Right lobe of liver (tissue), 6 donors: Measurements from ENCODE around the gene PCSK4. TPM values are rescaled to one million over a fixed set of nuclear protein-coding genes. Genes with fewer than 3 reads are reported as not detected.

Experiments
- ATAC-seq, 4 donors: fragments of 200-7000 bp; cut with Tn5 transposase; one replicate each; pipeline ENCODE4 v1.9.1; 2020; ENCODE audit warnings: mild to moderate bottlenecking in 4 of 4, moderate library complexity in 4 of 4
- DNase-seq, 3 donors: peaks; one replicate each; pipeline ENCODE4 v3.0.0-alpha.2; 2020
- H3K27ac ChIP-seq, 3 donors: fragments of 200-600 bp; one replicate each; pipeline ENCODE4 v1.8.0; 2022
- H3K27me3 ChIP-seq, 2 donors: fragments of 200-600 bp; one replicate each; pipeline ENCODE4 v1.8.0; 2022
- H3K36me3 ChIP-seq, 4 donors: fragments of 200-600 bp; sonication (generic) in 1 of 4; one replicate each; pipeline versions ENCODE4 v1.5.1 to v1.8.0; 2017 to 2022; ENCODE audit warnings: control low read depth in 1 of 4
- H3K4me1 ChIP-seq, 4 donors: fragments of 200-600 bp; sonication (generic) in 1 of 4; one replicate each; pipeline versions ENCODE4 v1.5.1 to v1.8.0; 2017 to 2022; ENCODE audit warnings: control low read depth in 1 of 4
- H3K4me3 ChIP-seq, 3 donors: fragments of 200-600 bp; one replicate each; pipeline ENCODE4 v1.8.0; 2022
- H3K9me3 ChIP-seq, 4 donors: fragments of 200-600 bp; sonication (generic) in 1 of 4; one replicate each; pipeline versions ENCODE4 v1.5.1 to v1.8.0; 2017 to 2022; ENCODE audit warnings: control low read depth in 1 of 4
- CTCF ChIP-seq, 4 donors: fragments of 200-600 bp in 3 of 4; fragments of 450-650 bp in 1 of 4; IDR thresholded peaks; one replicate each; pipeline versions ENCODE4 v1.5.1 to v1.8.0; 2016 to 2022; ENCODE audit warnings: antibody characterized with exemption in 4 of 4, mild to moderate bottlenecking in 2 of 4
- POLR2A ChIP-seq: fragments of 450-650 bp; IDR thresholded peaks from one replicate; pipeline ENCODE4 v1.6.1; 2017; ENCODE audit warnings: antibody characterized with exemption, mild to moderate bottlenecking
- WGBS: methylation state at CpG from one replicate; pipeline ENCODE4 v1.1.6; 2018; ENCODE audit warnings: low coverage, low lambda C conversion rate; ENCODE audit not compliant: insufficient coverage; ENCODE audit errors: missing lambda C conversion rate; 5-methylcytosine and 5-hydroxymethylcytosine counted together
- intact Hi-C, 2 donors: fragments of 100-400 bp; cut with DNase I; formaldehyde crosslinking; loops; one replicate each; pipeline versions ENCODE4 v1.11.2 to v1.14.1; 2022
- total RNA-seq, 6 experiments: library from RNA; depleted of rRNA in 2 of 6; stranded (reverse); fragments of >200 nt in 2 of 6; fragmentation: NEBNext Ultra II Directional in 3 of 6; extraction: Animal tissue kit (Norgen Biotek cat#: 25700) in 3 of 6; gene quantifications; one replicate each; pipeline versions ENCODE4 v1.1.0 to v1.2.4, GENCODE V29; 2016 to 2023
- donor health status: DM: no; HTN: yes; CAD: no.
- donor health status: DM: no; HTN: no; CAD: no.
- donor health status: DM: no; HTN: no; CAD: no.
- donor health status: DM: no; HTN: yes; CAD: no.
- donor health status: DM: no; HTN: yes; CAD: no.

PCSK4 gene
- total RNA-seq, 6 experiments from 2014 or later, result 2.0 to 8.0 (median 3.6) TPM

GRCh38 chr19:1489463-1490310 lies 463 bp downstream of the PCSK4 start:
- peak in 2 of 3 donors; percentile 26 to 57 for DNase-seq
- Histone ChIP-seq H3K9me3 (no peaks in the 10 kb centered on the region), H3K4me3 (peak overlapping the region; percentile 39 to 66 (median 56)), H3K36me3 (no peaks in the 10 kb centered on the region), H3K4me1 (peaks cover 0 to 26% (median 7%) of the 10 kb centered on the region in 4 donors), H3K27me3 (no peaks in the 10 kb centered on the region), H3K27ac (peak overlapping the region in 2 of 3 donors; percentile 49 to 65)
- 54% methylated on average over 6 of the region's 37 CpGs for WGBS
- intact Hi-C loops, result no loop called here
- ATAC-seq, result no peak
- TF ChIP-seq CTCF (IDR thresholded peaks at IDR 0.05), result no peak
- no peak for TF ChIP-seq POLR2A

GRCh38 chr19:1488282-1488601 lies 1.9 kb downstream of the PCSK4 start:
- no peak overlapping the region for H3K27ac ChIP-seq
- H3K36me3 ChIP-seq, result no peaks in the 10 kb centered on the region
- peaks cover 0 to 20% (median 6%) of the 10 kb centered on the region in 4 donors for H3K4me1 ChIP-seq
- DNase-seq (no peak), ATAC-seq (no peak)
- intact Hi-C loops, result no loop called here
- WGBS, result 80% methylated on average over 6 of the region's 11 CpGs
- no peaks in the 10 kb centered on the region for H3K9me3 ChIP-seq
- no peaks in the 10 kb centered on the region for H3K27me3 ChIP-seq
- TF ChIP-seq POLR2A, result no peak
- no peak for TF ChIP-seq CTCF (IDR thresholded peaks at IDR 0.05)
- no peak overlapping the region for H3K4me3 ChIP-seq

DNA sequence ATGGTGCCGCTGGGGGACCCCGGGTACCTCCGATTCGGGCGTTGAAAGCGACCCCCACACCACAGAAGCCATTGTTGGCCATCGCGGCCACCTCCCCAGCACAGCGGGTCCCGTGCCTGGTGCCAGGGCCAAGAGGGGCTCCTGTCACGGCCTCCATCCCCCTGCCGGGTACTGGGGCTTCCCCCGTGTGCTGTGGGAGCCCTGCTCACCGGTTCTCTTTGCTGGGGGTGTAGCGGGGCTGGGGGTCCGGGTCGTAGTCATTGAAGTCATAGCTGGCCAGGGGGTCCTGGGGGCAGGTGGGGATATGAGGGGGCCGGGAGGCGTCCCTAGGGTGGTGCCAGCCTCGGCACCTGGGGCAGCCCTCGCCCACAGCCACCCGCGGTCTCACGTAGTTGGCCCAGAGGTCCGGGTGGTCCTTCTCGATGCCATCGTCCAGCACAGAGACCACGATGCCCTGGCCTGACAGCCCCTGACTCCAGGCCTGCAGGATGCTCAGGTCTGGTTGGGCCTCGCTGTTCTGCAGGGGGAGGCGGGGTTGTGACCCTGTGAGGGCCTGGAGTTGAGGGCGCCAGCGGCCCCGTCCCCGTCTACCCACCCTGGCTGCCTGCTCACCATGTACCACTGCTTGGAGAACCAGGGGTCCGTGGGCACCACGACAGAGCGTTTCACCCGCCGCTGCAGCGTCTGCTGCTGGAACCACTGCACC lies 2.4 kb downstream of the PCSK4 start:
- TF ChIP-seq CTCF (IDR thresholded peaks at IDR 0.05), result no peak
- TF ChIP-seq POLR2A, result no peak
- peak in 2 of 3 donors; percentile 24 to 53 for DNase-seq
- H3K36me3 ChIP-seq, result no peaks in the 10 kb centered on the region
- peaks cover 0 to 15% (median 4%) of the 10 kb centered on the region in 4 donors for H3K4me1 ChIP-seq
- WGBS, result 85% methylated on average over 4 of the region's 40 CpGs
- H3K4me3 ChIP-seq, result no peak overlapping the region
- H3K27ac ChIP-seq, result no peak overlapping the region
- H3K9me3 ChIP-seq, result no peaks in the 10 kb centered on the region
- intact Hi-C loops, result no loop called here
- no peaks in the 10 kb centered on the region for H3K27me3 ChIP-seq
- ATAC-seq, result no peak

DNA sequence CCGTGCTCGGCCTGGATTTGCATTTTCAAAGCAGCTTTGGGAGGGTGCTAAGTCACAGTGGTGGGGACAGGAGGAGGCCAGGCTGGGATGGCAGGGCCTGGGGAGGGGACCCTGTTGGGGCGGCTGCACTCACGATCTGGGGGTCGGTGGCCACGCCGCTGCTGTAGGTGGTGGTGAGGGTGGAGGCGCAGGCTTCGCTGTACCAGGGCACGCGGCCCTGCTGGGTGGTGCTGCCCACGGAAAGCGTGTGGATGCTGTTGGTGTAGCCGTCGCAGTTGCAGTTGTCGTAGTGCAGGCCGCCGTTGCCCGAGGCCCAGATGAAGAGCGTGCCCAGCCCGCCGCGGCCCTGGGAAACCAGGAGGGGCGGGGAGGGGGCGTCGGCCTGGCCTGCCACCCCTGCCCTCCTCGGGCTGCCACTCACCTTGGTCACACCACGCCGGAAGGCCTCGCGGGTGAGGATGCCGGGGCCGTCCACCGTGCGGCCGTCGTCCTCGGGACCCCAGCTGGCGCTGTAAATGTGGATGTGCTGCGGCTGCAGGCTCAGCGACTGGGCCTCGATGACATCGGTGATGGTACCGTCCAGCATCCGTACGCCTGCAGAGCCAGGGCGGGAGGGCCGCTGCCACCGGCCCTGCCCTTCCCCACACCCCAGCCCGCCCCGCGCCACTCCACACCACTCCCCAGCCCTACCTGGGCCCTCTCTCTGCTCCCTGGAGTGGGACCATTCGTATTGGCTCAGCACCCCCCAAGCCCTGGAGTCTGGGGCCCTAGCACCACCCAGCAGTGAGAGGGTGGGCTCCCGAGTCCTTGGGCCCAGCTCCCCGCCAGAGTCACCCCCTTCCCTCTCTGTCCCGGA lies 3.2 kb downstream of the PCSK4 start:
- peak in 1 of 3 donors; percentile 19 for DNase-seq
- Histone ChIP-seq H3K27ac (no peak overlapping the region), H3K36me3 (no peaks in the 10 kb centered on the region), H3K9me3 (no peaks in the 10 kb centered on the region), H3K27me3 (no peaks in the 10 kb centered on the region), H3K4me1 (peaks cover 0 to 8% (median 4%) of the 10 kb centered on the region in 4 donors), H3K4me3 (no peak overlapping the region)
- intact Hi-C loops, result no loop called here
- TF ChIP-seq POLR2A (no peak), CTCF (IDR thresholded peaks at IDR 0.05) (no peak)
- WGBS, result 91% methylated on average over 11 of the region's 56 CpGs
- ATAC-seq, result no peak
